HG02885 (cell line): ENCODE results near the gene UGT1A10.

ENCODE experiments used
- ATAC-seq: cut with Tn5 transposase; IDR thresholded peaks from one replicate; pipeline ENCODE4 v1.9.1; 2021; ENCODE audit warnings: mild to moderate bottlenecking; ENCODE audit not compliant: unreplicated experiment, poor library complexity

UGT1A10 gene

DNA sequence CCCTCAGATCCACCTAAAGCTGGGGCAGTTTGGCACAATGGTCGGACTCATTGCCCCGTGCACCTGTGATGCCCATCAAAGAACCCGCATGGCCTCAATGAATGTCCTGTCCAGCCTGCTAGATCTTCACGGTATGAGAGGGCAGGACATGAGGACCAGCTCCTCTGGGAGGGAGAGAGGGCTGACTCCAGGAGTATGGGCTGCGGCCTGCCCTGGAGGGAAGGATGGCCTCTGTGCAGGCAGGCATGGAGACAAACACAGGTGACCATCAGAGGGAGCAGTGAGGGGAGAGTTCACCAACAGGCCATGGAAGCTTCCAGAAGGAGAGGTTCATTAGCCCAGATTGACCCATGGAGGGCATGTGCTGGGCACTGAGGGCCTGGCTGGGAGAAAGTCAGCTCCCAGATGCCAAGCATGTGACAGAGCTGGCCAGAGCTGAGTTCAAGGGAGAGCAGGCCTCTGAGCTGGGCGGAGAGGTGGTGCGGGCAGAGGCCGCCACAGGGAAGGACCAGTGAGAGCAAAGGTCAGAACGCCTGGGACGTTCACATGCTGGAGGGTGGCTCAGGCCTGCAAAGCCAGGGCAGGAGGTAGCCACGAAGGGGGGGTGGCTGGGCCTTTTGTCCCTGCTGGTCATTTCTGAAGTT, 181.9 kb downstream of the UGT1A10 start:
- no peak for ATAC-seq

DNA sequence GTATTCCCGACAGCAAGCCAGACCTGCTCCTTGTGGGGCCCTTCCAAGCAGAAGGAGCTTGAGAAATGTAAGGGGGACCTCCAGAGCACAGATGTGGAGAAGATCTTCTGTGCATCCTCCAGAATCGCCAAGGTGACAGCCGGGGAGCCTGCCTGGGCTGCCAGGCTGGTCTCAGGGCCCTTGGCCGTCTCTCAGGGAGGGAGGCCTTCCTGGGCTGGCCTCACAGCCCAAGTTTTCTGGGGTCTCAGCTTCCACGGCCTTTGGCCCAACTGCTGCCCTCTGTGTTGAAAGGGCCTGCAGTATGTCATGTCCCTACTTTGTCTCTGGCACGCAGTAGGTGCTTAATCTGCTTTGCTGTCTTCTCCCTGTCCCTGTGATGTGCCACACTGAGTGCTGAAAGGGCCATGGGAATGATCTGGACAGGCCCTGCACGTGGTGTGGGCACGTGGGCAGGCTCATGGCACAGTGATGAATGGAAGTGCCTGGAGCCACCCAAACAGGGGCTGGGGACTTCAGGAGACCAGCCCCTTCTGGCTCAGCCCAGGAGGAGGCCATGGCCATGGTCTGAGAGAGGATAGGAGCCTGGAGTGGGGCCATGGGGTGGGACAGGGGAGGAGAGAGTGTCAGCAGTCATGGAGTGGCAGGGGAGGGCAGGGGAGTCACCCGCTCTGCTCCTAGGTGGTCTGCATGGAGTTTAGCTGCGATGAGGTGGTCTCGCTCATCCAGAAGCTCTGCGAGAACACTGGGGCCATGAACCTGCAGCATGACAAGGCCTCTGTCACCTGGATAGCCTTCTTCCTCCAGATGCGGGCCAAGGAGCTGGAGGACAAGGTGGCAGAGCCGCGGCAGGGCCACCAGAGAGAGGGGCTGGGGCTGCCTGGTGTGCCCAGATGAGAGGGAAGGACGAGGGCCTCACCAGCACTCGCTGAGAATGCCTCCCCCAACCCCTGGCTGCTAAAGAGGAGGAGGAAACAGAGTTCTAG, 182.7 kb downstream of the UGT1A10 start:
- ATAC-seq, result no peak

DNA sequence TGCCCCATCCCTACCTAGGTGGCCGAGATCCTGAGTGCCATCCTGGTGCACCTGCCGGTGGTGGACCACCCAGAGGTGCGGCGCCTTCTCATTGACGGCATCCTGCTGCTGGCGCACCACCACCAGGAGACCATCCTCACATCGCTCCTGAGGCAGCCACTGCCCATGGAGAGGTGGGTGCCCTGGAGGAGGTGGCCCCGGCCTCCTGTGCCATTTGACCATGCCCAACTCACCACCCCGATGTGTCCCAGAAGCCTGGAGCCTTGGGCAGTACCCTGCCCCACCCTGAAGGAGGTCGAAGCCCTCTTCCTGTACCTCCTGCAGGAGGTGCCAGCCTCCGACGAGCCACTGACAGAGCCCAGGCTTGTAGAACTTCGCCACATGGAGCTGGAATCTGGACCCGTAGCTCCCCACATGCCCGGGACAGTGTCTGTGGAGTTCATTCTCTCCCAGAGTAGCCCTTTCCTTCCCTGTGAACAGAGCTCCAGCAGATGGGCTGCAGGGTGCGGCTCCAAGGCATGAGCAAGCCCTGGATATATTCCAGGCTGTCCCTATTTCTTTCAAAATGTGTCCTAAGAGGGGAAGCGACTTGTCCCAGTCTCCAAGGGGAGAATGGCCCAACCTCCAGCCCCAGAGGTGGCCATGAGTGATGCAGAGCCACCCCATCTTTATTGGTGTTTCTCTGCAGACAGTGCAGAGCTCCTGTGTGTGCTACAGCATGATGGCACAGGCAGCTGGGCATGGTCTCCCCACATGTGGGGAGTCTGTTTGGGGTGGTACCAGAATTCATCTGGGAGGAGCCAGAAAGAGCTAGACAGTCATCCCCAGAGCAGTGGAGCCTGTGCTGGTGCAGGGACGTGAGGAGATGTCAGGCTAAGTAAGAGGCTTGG, 183.9 kb downstream of the UGT1A10 start:
- no peak for ATAC-seq

DNA sequence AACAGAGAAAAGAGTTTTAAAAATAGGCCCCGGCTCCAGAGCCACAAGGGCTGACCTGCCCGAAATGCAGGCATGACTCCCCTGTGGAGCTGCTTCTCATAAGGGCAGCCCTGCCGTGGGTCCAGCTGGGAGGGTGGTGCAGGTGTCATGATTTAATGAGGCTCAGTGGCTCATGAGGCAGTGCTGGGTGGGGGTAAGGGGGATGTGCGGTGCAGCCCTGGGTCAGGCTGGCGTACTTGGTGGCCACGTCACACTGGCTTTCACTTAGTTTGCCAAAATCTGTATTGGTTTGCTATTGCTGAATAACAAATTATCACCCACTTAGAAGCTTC, 184.5 kb downstream of the UGT1A10 start:
- ATAC-seq, result no peak

GRCh38 chr2:233821196-233821595, 184.9 kb downstream of the UGT1A10 start:
- ATAC-seq, result no peak

DNA sequence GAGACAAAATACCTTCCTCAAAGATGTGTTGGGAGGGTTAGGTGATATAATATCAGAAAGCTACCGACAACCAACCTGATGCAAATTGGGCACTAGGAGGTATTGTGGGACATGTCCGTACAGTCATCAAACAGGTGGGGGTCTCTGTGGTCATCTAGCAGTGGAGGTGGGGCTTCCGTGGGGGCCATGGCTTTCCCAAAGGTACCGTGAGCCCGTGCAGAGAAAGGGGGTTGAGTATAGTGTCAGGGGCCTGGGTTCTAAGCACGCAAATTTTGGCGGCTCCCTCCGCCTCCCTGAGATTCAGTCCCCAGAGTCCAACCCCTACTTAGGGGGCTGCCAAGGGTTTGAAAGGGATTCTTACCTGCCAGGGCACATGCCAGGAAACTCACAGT, 185.5 kb downstream of the UGT1A10 start:
- ATAC-seq, result no peak

DNA sequence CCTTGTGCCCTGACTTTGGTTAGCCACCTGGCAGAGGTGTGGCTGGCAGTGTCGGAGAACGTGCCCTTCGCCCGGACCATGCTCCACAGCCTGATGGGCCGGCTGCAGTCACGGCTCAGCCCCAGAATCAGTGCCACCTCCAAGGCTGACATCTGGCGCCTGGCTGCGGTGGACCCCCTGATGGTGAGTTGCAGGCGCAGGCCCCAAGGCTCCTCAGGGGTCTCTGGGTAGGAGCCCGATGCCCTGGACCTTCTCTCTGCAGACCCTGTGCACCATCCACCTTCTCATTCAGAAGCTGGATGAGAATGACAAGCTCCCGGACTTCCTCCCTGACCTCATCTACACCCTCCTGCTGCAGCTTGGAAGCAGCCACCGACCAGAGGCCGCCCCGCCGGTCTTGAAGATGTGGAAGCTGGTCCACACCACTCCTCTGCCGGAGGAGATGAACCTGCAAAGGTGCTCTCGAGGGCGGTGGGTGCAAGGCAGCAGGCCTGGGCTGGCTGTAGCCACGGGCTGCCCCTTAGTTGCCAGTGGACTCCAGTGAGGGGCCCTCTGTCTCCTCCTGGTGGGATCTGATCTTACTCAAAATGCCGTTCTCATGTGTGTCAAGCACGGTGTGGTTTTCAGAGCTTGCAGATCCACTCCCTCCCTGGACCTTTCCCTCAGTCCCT, 186.0 kb downstream of the UGT1A10 start:
- no peak for ATAC-seq
